Activated naive CD4-positive, alpha-beta T cell treated with anti-CD3 and anti-CD28 coated beads, Interleukin-2, amount 10 ng/mL, durations not matched to agents 7 days and 5 days (primary cell): ENCODE measurements around the gene EIF5.

Source experiments
- CTCF ChIA-PET: fragments of 350-600 bp; sonication (Branson Sonifier 250); formaldehyde crosslinking; loops from one replicate; lab custom pipeline; 2021; ENCODE audit warnings: antibody characterized with exemption; lab: Charles Lee
- DNase-seq: peaks from one replicate; pipeline ENCODE4 v3.0.0-alpha.2; 2020
- H3K27ac Mint-ChIP-seq: one replicate; pipeline ENCODE4 v1.8.0; 2021; ENCODE audit warnings: mild to moderate bottlenecking, moderate library complexity, mixed read lengths
- H3K27me3 Mint-ChIP-seq: one replicate; pipeline ENCODE4 v1.8.0; 2021; ENCODE audit warnings: mild to moderate bottlenecking, mixed read lengths
- H3K36me3 Mint-ChIP-seq: one replicate; pipeline ENCODE4 v1.8.0; 2021; ENCODE audit warnings: mixed read lengths
- H3K4me1 Mint-ChIP-seq: one replicate; pipeline ENCODE4 v1.8.0; 2021; ENCODE audit warnings: mixed read lengths
- H3K4me3 Mint-ChIP-seq: one replicate; pipeline ENCODE4 v1.8.0; 2021; ENCODE audit warnings: mild to moderate bottlenecking, moderate library complexity, mixed read lengths
- H3K9me3 Mint-ChIP-seq: one replicate; pipeline ENCODE4 v1.8.0; 2021; ENCODE audit warnings: mixed read lengths

The EIF5 gene

DNA sequence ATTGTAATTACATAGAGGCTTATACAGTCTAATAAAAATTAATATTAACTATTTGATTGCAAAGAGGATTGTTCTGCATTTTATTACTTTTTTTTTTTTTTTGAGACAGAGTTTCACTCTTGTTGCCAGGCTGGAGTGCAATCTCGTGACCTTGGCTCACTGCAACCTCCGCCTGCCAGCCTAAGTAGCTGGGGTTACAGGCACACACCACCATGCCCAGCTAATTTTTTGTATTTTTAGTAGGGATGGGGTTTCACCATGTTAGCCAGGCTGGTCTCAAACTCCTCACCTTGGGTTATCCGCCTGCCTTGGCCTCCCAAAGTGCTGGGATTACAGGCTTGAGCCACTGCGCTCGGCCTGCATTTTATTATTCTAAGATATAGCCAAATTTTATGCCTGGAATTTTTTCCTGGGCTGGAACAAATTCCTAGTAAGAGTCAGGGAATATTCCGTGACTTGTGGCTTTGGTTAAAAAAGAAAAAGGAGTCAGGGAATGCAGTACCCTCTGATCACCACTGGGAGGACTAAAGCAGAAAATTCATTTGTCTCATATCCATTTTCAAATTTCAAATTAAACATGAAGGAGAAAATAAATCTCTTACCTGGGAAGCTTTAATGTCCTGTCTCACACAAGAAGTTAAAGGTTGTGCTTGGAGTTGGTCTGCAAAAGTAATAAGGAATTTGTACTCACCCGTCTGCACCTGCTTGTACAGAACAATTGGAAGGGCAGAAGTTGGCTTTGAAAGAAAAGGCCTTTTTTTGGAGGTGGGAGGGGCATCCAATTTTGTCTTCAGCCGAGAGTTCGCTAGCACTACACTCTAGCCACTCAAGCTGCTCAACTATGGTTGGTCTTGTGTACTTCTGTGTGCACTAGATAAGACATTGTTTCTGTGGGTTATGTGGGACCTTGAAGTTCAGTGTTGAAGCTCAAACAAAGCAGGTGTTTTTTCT is 59.9 kb downstream of the EIF5 start:
- H3K27me3 Mint-ChIP-seq: no peaks in the 10 kb centered on the region
- CTCF ChIA-PET: interaction anchor here (0.6 to 5.8 kb wide), 10 partner anchors 8 to 289 kb away, joined by 3 to 54 read pairs (median 4); no protein-coding TSS in a partner anchor
- peak overlapping the region; percentile 58 for H3K27ac Mint-ChIP-seq
- H3K9me3 Mint-ChIP-seq: no peaks in the 10 kb centered on the region
- peak; percentile 24 for DNase-seq
- peaks cover 55% of the 10 kb centered on the region for H3K4me1 Mint-ChIP-seq
- no peak overlapping the region for H3K4me3 Mint-ChIP-seq
- peaks cover 16% of the 10 kb centered on the region for H3K36me3 Mint-ChIP-seq
